Colonic mucosa (tissue), 4 donors: ENCODE data around the gene MIPOL1. TPM values are rescaled to one million over a fixed set of nuclear protein-coding genes. Genes with fewer than 3 reads are reported as not detected.

Experiments used
- DNase-seq: peaks from one replicate; pipeline ENCODE4 v3.0.0-alpha.2; 2020
- H3K27ac ChIP-seq: fragments of 200-600 bp; one replicate; pipeline ENCODE4 v1.8.0; 2021
- H3K27me3 ChIP-seq: fragments of 200-600 bp; one replicate; pipeline ENCODE4 v1.8.0; 2021
- H3K36me3 ChIP-seq: fragments of 200-600 bp; one replicate; pipeline ENCODE4 v1.8.0; 2021
- H3K4me1 ChIP-seq: fragments of 200-600 bp; one replicate; pipeline ENCODE4 v1.8.0; 2021; ENCODE audit warnings: mild to moderate bottlenecking
- H3K4me3 ChIP-seq: fragments of 200-600 bp; one replicate; pipeline ENCODE4 v1.8.0; 2021
- H3K9ac ChIP-seq, 2 donors: one replicate each; pipeline ENCODE4 v1.7.0; 2013; ENCODE audit warnings: control low read depth in 2 of 2, low read depth in 2 of 2, low read length in 2 of 2
- H3K9me3 ChIP-seq: fragments of 200-600 bp; one replicate; pipeline ENCODE4 v1.8.0; 2021
- intact Hi-C: fragments of 100-400 bp; cut with DNase I; formaldehyde crosslinking; loops from one replicate; pipeline ENCODE4 v1.14.1; 2022
- total RNA-seq, 2 donors: library from RNA; stranded (reverse); fragmentation: NEBNext Ultra II Directional in 1 of 2; extraction: Animal tissue kit (Norgen Biotek cat#: 25700) in 1 of 2; gene quantifications; one replicate each; pipeline ENCODE4 v1.2.1, GENCODE V29; 2021
- TF ChIP-seq, protein P1 (sequence below): fragments of 200-600 bp; IDR thresholded peaks from one replicate; pipeline ENCODE4 v1.8.0; 2022; ENCODE audit warnings: antibody characterized with exemption, mild to moderate bottlenecking
- donor health status: healthy.
- donor health status: DM: no; HTN: no; CAD: no.
- donor health status: DM: no; HTN: no; CAD: no.

MIPOL1 gene
- total RNA-seq, 2 donors from 2014 or later = 4.9 to 7.7 TPM

DNA sequence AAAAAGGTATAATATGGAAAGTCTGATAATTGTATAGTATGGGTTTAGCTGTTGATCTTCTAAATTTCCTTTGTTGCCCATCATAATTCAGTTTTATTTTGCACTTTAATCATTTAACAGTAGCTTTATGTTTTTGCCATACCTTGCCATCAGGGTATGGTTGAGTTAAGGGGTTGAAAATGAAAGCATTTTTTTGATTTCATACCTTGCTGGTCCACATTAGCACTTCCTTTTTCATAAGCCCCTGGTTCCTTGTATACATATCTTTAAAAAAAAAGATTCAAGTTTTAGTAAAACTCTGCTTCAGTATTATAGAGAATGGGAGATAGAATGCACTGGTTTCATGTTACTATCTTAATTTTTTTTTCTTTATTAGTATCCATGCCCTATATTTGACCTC is 71.1 kb downstream of the MIPOL1 start:
- H3K9ac ChIP-seq = no peak overlapping the region
- no peaks in the 10 kb centered on the region for H3K36me3 ChIP-seq
- no peak overlapping the region for H3K4me3 ChIP-seq
- TF ChIP-seq, protein P1, sequence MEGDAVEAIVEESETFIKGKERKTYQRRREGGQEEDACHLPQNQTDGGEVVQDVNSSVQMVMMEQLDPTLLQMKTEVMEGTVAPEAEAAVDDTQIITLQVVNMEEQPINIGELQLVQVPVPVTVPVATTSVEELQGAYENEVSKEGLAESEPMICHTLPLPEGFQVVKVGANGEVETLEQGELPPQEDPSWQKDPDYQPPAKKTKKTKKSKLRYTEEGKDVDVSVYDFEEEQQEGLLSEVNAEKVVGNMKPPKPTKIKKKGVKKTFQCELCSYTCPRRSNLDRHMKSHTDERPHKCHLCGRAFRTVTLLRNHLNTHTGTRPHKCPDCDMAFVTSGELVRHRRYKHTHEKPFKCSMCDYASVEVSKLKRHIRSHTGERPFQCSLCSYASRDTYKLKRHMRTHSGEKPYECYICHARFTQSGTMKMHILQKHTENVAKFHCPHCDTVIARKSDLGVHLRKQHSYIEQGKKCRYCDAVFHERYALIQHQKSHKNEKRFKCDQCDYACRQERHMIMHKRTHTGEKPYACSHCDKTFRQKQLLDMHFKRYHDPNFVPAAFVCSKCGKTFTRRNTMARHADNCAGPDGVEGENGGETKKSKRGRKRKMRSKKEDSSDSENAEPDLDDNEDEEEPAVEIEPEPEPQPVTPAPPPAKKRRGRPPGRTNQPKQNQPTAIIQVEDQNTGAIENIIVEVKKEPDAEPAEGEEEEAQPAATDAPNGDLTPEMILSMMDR = no peak
- intact Hi-C loops = no loop called here
- no peaks in the 10 kb centered on the region for H3K4me1 ChIP-seq
- H3K27me3 ChIP-seq = no peaks in the 10 kb centered on the region
- no peak for DNase-seq
- H3K27ac ChIP-seq = no peak overlapping the region
- no peaks in the 10 kb centered on the region for H3K9me3 ChIP-seq

DNA sequence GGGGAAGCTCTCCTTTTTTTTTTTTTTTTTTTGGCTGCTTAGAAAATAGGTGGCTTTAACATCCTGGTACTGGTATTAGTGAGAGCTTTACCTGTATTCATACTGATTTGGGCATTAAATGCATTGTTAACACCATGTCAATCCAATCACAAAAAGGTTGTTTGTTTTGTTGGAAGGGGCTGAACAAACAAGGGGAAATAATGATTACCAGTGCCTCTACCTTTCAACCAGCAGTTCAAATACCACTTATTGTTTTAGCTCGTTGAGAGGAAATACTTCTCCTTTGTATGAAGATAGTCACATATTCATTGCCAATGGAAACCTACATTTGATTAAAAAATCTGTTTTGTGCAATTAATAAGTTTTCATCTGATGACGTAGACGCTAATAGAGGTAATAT is 72.9 kb downstream of the MIPOL1 start:
- intact Hi-C loops = no loop called here
- no peak overlapping the region for H3K27ac ChIP-seq

DNA sequence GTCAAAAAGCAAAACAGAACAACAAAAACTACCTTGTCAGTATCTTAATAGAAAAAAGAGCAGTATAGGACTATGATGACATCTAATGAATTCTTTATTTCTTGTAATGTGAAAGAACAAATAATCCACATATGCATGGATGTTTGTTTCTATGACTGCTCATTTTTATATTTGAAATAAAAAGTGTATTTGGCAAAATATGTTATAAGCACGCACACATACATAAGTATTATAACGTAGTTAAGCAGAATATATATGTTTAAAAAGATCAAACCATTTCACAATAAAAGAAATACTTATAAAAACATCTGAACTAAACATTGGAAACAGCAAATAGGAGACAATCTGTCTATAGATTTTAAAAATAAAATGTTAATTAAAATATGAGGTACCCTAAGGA is 74.8 kb downstream of the MIPOL1 start:
- Histone ChIP-seq H3K9ac (no peak overlapping the region), H3K4me3 (no peak overlapping the region), H3K36me3 (no peaks in the 10 kb centered on the region), H3K27me3 (no peaks in the 10 kb centered on the region), H3K4me1 (no peaks in the 10 kb centered on the region), H3K27ac (no peak overlapping the region), H3K9me3 (no peaks in the 10 kb centered on the region)
- DNase-seq = no peak
- TF ChIP-seq, protein P1 = no peak
- intact Hi-C loops = no loop called here

More for the DNA sequence above, 72.9 kb downstream of the MIPOL1 start:
- H3K36me3 ChIP-seq = no peaks in the 10 kb centered on the region
- no peak overlapping the region for H3K9ac ChIP-seq
- no peaks in the 10 kb centered on the region for H3K27me3 ChIP-seq
- H3K9me3 ChIP-seq = no peaks in the 10 kb centered on the region
- TF ChIP-seq, protein P1 = no peak
- H3K4me1 ChIP-seq = no peaks in the 10 kb centered on the region
- H3K4me3 ChIP-seq = no peak overlapping the region
- DNase-seq = no peak

DNA sequence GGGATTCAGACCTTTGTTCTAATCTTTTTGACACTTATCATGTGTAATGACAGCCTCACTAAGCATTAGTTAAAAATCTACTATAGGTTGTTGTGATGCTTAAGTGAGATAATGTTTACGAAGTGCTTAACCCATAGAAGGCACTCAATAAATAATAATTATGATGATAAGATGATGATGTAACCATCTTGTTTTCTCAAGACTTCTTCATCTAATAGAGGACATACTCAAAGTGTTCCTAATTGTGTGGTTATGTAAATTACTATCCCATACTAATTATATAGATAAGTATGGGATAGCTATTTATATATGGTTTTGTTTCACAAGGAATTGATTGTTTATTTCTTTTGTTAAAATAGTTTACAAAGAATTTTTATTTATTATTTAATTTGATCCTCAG is 76.9 kb downstream of the MIPOL1 start:
- DNase-seq = no peak
- intact Hi-C loops = no loop called here
- no peak overlapping the region for H3K9ac ChIP-seq
- TF ChIP-seq, protein P1 = no peak
- no peaks in the 10 kb centered on the region for H3K9me3 ChIP-seq
- H3K27ac ChIP-seq = no peak overlapping the region
- no peak overlapping the region for H3K4me3 ChIP-seq
- H3K36me3 ChIP-seq = no peaks in the 10 kb centered on the region
- H3K27me3 ChIP-seq = no peaks in the 10 kb centered on the region
- H3K4me1 ChIP-seq = no peaks in the 10 kb centered on the region

DNA sequence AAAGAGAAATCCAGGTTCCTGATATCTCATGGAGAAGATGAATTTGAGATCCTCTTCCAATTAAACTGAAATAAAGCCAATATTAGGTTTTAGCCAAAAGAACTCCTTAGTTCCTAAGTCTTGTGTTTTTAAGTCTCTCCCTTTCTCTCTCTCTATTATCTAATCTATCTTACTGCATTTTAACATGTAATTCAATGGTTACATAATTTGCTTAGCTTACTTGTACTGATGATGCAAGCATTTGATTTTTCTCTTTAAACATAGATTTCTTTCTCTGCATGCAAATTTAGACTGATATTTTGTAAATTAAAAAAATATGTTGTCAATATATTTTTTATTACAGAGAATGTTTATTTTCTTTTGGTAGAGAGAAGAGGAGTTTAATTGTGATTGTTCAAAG is 78.2 kb downstream of the MIPOL1 start:
- H3K9ac ChIP-seq = no peak overlapping the region
- TF ChIP-seq, protein P1 = no peak

More for the DNA sequence above, 78.2 kb downstream of the MIPOL1 start:
- no peaks in the 10 kb centered on the region for H3K4me1 ChIP-seq
- no peak overlapping the region for H3K27ac ChIP-seq
- intact Hi-C loops = no loop called here
- no peak for DNase-seq
- H3K4me3 ChIP-seq = no peak overlapping the region
- H3K36me3 ChIP-seq = no peaks in the 10 kb centered on the region
- no peaks in the 10 kb centered on the region for H3K9me3 ChIP-seq
- H3K27me3 ChIP-seq = no peaks in the 10 kb centered on the region
